Measurements from ENCODE around the gene CD300LG.

- peak; percentile 84 for TF ChIP-seq FOXP2 (optimal IDR thresholded peaks at IDR 0.05; ENCODE audit: borderline replicate concordance, extremely low read depth, extremely low read length, insufficient read depth)
- no peak for TF ChIP-seq SIN3A (IDR thresholded peaks at IDR 0.05; ENCODE audit: borderline replicate concordance, insufficient read depth, low read length)
- no peak for TF ChIP-seq REST (IDR thresholded peaks at IDR 0.05; ENCODE audit: insufficient read depth in 1 of 2, low read depth in 2 of 2, low read length in 2 of 2)
- peak; percentile 57; the same call in 1 of the 2 replicates for TF ChIP-seq POLR2AphosphoS5 (IDR thresholded peaks at IDR 0.05; ENCODE audit: low read depth, low read length)
Observed at GRCh38 chr17:43832976-43833829, 13.8 kb upstream of the CD300LG start, which contains the start of gene MPP3.

All from PFSK-1 (cell line).